ENCODE results near the gene GCN1. TPM values are rescaled to one million over a fixed set of nuclear protein-coding genes. Genes with fewer than 3 reads are reported as not detected.
"Not testable (repeated sequence)": the region's sequence is repeated elsewhere in the genome, so short reads cannot be mapped to it uniquely, and the experiment has no call there.

Gene GCN1
- polyA plus RNA-seq, 3 donors: 46.9 to 52.5 (median 50.7) TPM

DNA sequence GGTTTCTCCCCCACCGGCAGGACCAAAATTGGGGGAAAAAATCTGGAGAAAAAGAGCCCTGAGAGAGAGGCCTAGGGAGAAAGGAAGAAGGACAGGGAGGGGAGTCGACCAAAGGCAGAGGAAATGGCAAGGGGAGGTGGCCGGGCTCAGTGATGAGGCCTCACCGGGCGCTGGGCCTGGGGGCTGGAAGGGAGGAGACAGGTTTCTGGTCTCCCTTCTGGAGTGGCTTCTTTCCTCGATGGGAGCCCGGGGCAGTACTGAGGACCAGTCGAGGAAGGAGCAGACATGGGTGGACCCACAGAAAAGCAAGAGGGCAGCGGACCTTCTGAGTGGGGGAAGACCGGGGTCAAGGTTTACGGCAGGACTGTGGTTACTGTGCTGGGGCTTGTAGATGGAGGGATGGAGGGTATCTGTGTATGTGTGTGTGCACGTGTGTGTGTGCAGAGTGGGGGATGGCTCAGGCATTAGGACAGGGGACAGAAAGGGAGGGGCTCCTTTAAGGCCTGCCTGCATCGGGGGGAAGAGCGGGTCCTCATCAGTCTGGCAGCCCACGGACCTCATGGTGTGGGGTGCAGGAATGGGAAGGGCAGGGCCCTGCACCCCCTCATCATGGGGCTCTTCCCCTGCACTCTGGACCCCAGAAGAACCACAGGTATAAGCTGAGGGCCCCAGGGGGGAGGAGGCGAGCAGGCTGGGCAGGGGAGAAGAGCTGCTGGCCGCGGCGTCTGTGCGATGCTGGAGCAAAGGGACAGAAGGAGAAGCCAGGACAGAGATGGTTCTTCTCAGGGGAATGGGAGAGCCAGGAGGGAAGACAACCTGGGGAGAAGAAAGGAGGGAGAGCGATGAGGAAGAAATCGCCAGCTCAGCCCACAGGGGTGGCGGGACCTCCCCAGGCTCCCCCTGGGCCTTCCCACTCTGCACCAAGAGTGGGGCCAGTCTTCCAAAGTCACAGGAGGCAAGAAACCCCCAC is 21.5 kb upstream of the GCN1 start:
- no peak for DNase-seq (ENCODE audit: low read depth in 3 of 3, low spot score in 2 of 3)

DNA sequence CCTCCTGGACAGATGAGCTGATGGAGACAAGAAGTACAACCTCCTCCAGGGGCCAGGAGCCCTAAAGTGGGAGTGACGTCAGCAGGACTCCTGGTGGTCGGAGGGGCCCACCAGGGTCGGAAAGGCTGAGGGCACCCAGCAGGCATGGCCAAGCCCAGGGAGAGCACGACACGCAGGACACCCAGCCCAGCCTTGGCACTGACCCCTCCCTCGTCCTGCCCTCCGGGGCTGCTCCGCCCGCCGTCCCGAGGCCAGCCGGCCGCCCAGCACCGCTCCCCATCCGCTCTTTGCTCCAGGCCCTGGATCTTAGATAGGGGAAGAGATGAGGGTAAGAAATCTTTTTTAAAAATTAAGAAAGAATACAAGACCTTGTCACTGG is 20.8 kb upstream of the GCN1 start:
- no peak for DNase-seq (ENCODE audit: low read depth in 3 of 3, low spot score in 2 of 3)

DNA sequence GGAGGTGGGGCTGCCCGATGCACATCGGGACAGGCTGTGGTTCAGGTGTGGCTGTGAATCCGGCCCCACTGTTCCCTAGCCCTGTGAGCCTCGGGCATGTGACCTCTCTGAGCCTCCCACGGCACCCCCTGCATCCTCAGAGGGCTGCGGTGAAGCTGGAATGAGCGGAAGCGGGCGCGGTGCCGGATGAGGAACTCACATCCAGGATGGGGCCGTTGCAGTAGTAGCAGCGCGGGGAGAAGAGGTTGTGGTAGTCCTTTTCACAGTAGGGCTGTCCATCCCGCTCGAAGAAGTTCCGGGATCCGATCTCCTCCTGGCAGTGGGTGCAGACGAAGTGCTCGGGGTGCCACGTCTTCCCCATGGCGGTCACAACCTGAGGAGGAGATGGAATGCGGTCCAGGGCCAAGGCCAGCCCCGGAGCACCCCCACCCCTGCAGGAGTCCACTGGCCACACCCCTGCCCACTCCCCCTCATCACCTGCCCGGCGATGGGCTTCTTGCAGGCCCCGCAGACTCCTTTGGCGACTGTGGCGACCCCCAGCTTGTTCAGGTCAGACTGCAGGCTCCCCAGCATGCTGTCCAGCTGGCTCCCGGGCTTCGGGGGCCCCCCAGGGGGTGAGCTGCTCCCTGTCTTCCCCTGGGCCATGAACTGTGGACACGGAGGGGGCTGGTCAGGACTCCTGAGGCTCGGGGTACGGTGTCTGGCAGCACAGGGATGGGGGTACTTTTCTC is 20.3 kb upstream of the GCN1 start:
- DNase-seq (ENCODE audit: low read depth in 3 of 3, low spot score in 2 of 3): no peak

DNA sequence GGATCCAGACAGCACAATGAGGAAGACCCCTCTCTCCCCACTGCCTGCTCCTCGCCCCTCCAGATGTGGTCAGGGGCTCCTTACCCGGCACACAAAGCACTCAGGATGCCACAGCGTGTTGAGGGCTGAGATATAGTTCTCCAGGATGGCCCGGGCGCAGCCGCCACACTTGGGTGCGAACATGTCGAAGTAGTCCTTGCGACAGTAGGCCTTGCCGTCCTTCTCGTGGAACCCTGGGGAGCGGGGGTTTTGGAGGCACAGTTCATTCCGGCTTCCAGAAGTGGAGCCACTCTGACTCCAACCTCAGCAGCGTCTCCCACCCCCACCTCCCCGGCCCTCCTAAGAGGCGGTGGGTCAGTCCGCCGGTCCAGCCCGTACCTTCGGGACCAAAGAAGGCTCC is 19.2 kb upstream of the GCN1 start:
- DNase-seq (ENCODE audit: low read depth in 3 of 3, low spot score in 2 of 3): no peak

DNA sequence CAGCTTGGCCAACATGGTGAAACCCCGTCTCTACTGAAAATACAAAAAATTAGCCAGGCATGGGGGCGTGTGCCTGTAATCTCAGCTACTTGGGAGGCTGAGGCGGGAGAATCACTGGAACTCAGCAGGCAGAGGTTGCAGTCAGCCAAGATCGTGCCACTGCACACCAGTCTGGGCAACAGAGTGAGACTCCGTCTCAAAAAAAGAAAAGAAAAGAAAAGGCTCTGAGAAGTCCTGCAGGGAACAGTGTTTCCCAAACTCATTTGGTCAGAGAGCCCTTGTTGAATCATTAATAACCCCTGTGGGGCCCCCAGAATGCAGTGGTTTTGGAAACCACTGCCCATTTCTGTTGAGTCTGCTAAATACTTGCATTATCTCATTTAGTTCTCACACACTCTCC is 18.7 kb upstream of the GCN1 start:
- not testable (repeated sequence) for DNase-seq (ENCODE audit: low read depth in 3 of 3, low spot score in 2 of 3)

DNA sequence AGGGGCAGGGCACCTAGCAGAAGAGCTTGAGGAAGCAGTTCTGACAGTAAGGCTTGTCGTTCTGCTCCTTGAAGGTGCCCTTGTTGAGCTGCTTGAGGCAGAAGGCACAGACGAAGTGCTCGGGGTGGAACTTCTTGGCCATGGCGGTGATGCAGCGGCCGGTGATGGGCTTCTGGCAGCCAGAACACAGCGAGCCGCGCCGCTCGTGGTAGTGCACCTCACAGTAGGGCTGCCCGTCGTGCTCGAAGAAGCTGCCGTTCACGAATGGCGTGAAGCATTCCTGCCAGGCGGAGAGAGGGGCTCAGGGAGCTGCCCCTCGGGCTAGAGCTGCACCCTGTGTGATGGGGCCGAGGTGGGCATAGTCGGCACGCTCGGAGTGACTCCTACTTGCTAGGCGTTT is 17.8 kb upstream of the GCN1 start:
- DNase-seq (ENCODE audit: low read depth in 3 of 3, low spot score in 2 of 3): no peak

DNA sequence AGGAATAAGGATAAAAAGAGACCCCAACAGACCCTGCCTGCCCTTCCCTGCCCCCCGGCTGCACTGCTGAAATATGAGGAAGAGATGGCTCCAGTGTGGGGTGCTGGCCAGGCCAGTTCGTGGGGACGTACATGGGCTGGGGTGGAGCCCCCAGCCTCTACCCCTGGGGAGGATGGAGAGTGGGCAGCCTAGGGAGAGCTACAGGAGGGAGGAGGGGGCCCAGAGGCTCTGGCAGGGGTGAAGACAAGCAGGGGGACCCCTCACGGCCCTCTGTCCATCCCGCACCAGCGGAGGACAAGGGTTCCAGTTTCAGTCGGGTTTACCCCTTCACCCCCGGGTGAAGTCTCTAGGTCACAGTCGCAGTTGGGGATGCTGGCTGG is 17.4 kb upstream of the GCN1 start:
- no peak for DNase-seq (ENCODE audit: low read depth in 3 of 3, low spot score in 2 of 3)

DNA sequence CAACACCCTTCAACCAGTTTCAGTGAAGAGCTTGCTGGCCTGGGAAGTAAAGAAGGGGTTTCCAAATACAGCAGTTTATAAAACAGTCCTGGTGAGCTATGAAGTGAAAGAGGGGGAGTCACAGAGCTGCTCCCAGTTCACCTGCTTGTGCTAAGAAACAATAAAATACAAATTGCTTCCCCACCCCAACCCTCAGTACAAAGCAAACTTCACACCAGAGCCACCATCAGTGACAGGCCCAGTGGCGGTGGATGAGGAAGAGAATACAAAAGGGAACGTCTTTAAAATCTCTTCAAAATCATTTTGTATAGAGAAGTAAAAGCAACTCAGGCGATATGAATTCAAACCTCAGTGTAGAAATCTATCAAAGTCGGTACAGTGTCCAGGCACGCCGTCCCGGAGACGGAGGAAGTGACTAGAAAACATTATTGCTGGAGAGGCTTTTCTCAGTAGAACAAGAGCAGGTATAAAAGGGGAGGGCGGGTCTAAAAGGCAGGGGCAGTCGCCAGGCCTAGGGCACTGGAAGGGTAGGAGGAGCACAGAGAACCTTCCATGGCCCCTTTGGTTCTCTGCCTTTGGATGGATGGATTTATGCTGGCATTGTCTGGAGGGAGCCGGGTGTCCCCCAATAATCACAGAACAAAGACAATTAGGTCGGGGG is 16.9 kb upstream of the GCN1 start:
- no peak for DNase-seq (ENCODE audit: low read depth in 3 of 3, low spot score in 2 of 3)

DNA sequence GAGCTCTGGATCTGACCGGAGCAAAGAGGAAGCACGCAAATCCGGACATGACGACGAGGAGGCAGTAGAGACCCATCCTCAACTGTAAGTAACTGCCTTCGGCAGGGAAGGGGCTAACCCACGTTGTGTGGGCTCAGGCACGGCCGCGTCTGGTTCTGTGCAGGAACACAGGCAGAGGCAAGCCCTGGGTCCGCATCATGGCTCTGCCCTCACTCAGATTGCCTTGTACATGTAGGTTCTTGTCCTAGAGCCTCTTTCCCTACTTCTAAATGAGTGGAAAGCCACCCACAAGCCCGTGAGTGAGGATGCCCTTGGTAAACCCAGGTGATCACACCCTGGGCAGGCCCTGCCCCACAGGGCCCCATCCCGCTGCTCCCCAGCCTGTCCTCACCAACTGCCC is 15.3 kb upstream of the GCN1 start:
- DNase-seq (ENCODE audit: low read depth in 3 of 3, low spot score in 2 of 3): no peak

DNA sequence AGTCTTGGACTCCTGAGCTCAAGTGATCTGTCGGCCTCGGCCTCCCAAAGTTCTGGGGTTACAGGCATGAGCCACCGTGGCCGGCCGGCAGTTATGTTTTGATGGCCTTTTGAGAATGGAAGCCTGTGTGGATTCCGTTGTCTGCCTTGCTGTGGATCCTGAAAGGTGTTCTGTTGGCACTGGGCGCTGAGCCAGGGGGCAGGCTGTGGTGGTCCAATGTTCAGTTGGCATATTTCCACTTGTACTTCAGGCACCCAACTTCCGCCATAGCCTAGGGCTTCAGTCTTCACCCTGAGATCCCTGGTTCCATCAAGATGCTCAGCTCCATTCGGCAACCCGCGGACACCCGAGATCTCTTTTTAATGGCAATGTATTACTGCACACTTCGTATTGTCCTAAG is 12.7 kb upstream of the GCN1 start:
- DNase-seq (ENCODE audit: low read depth in 3 of 3, low spot score in 2 of 3): no peak

DNA sequence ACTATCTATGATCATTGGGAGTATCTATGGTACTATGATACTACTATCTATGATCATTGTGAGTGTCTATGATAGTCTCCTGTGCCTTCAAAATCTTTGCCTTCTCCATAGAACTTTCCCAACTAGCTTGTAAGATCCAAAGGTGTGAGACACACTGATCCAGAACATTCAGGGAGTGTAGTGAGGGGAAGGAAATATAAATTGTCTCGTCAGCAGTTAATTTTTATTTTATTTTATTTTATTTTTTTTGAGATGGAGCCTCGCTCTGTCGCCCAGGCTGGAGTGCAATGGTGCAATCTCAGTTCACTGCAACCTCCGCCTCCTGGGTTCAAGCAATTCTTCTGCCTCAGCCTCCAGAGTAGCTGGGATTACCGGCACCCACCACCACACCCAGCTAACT is 12.3 kb upstream of the GCN1 start:
- not testable (repeated sequence) for DNase-seq (ENCODE audit: low read depth in 3 of 3, low spot score in 2 of 3)

DNA sequence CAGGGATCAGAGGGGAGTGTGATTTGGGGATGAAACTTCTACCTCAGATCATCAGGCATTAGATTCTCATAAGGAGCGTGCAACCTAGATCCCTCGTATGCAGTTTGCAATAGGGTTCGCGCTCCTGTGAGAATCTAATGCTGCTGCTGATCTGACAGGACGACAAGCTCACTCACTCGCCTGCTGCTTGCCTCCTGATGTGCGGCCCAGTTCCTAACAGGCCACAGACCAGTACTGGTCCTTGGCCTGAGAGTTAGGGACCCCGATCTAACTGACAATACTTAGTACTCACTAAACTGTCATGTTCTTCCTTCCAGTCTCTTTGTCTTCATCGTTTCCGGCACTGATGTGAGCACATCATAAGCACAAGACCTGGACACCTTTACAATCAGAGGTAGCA is 11.7 kb upstream of the GCN1 start:
- no peak for DNase-seq (ENCODE audit: low read depth in 3 of 3, low spot score in 2 of 3)

DNA sequence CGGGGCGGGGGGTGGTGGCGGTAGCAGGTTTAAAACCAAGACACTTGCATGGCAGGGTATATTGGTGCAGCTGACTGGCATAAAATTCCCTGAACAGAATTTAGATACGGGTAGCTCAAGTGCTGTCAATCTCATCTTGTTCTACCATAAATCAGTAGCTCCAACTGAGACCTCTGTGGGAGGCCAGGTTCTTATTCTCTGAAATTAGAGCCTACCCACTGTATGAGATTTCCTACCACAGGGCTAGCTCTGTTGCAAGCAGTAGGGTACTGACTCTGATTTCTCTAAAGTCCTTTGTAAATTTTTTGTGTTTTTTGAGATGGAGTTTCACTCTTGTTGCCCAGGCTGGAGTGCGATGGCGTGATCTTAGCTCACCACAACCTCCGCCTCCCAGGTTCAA is 9.7 kb upstream of the GCN1 start:
- no peak for DNase-seq (ENCODE audit: low read depth in 3 of 3, low spot score in 2 of 3)

DNA sequence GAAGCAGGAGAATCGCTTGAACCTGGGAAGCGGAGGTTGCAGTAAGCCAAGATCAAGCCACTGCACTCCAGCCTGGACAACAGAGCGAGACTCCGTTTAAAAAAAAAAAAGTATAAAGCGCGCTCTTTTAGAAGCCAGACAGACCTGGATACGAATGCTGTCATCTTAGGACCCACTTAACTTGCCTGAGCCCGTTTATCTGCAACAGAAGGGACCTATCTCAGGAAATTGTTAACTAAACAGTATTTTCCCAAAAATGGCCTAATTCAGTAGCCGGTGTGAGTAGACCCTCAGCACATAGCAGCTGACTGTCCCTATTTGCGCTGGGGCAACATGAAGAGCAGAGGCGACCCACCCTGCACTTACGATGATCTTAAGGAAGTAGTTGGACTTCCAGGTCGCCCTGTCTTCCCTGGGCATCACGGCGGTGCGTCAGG is 5.9 kb upstream of the GCN1 start:
- no peak for DNase-seq (ENCODE audit: low read depth in 3 of 3, low spot score in 2 of 3)

DNA sequence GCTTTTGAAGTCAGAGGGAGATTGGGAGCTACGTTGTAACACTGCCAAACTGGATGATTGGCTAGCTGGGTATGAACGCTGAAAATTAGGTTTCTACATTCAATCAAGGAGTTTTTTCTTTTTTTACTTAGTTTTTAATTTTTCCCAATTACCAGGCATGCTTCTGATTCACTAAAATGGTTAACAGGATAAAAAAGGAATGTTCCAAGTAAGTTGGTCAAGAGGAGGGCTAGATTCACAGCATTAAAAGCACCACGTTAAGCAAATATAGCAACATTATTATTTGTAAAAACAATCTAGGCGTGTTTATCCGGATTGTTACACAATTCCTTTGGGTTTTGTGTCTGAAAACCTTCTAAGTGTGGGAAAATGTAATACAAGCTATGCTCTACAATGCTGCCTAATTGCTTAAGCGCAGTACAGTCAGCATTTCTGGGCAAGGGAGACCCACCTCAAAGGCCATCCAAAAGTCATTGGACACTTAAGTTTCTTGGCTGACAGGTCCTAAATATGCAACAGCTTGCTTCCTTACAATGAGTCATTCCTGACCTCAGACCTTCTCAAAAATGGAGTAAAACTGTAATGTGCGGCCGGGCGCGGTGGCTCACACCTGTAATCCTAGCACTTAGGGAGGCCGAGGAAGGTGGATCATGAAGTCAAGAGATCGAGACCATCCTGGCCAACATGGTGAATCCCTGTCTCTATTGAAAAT is 5.2 kb upstream of the GCN1 start:
- DNase-seq (ENCODE audit: low read depth in 3 of 3, low spot score in 2 of 3): no peak

DNA sequence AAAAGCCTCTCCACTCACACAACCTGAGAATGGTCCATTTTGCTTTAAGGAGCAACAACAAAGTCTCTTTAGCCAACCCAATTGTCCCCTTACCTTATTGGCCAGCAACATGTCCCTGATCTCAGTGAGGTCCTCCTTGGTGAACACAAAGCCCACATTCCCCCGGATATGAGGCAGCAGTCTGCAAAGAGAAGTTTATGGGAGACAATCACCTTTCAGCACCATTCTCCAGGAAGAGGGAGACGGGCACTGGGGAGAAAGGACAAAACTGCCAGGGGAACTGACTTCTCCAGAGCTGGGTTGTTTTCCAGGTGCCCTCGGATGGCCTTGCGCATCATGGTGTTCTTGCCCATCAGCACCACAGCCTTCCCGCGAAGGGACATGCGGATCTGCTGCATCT is 4.5 kb upstream of the GCN1 start:
- DNase-seq (ENCODE audit: low read depth in 3 of 3, low spot score in 2 of 3): no peak

DNA sequence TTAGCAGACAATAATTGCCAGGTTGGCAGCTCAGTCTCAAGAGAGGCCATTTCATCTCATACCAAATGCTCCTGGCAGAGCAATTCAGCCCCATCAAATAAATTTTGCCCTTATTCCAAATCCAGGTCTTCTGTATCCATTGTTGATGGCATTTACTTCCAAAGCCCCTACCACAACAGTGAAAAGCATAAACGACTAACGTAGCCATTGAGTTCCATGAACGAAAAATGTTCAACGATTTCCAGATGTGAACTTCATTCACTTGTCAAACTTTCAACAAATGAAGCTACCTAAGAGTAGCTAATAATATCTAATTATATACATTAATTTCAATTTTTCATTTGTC is 3.0 kb upstream of the GCN1 start:
- DNase-seq (ENCODE audit: low read depth in 3 of 3, low spot score in 2 of 3): no peak

DNA sequence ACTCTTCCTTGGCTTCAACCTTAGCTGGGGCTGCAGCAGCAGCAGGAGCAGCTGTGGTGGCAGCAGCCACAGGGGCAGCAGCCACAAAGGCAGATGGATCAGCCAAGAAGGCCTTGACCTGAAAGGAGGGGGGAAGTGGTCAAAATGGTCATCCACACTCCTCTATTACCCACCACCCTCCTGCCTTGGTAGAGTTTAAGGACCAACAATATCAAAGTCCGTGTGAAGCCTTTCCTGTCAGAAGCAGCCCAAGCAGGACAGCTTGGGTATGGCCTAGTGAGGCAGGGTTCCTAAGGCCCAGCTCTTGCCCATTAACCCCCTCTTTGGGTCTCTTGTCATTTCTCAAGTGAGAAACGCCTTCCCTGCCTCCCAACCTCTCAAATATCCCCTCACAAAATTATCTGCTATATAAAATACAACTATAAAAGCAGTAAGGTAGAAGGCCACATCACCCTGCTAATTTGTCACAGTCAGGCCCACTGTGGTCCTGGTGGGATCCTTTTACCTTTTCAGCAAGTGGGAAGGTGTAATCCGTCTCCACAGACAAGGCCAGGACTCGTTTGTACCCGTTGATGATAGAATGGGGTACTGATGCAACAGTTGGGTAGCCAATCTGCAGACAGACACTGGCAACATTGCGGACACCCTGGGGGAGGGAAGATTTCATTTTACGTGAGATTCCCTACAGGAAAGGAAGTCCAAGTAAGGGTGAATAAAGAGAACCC is 2.5 kb upstream of the GCN1 start:
- DNase-seq (ENCODE audit: low read depth in 3 of 3, low spot score in 2 of 3): not testable (repeated sequence)

DNA sequence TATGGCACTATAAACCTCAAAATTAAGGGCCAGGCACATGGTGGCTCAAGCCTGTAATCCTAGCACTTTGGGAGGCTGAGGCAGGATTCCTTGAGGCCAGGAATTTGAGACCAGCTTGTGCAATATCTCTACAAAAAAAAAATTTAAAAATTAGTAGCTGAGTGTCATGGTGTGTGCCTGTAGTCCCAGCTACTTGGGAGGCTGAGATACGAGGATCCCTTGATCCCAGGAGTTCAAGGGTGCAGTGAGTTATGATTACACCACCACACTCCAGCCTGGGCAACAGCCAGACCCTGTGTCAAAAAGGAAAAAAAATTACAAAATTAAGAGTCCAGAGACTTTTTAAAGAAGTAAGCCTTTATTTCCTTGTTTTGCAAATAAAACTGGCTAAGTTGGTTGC is 1.8 kb upstream of the GCN1 start:
- no peak for DNase-seq (ENCODE audit: low read depth in 3 of 3, low spot score in 2 of 3)

DNA sequence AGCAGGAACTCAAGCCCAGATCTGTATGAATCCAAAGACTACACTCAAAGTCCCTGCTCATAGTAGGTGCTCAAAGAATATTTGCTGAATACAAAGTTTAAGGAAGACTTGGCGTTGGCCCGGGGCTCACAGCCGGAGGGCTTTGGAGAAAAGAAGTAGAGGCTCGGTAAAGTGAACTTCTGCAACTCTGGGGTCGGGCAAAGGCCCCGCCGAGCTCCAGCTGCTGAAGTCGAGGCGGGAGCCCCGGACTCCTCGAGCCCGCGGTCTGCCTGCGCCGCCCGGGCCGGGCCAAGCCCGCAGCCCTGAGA is 335 bp downstream of the GCN1 start:
- DNase-seq (ENCODE audit: low read depth in 3 of 3, low spot score in 2 of 3): no peak

DNA sequence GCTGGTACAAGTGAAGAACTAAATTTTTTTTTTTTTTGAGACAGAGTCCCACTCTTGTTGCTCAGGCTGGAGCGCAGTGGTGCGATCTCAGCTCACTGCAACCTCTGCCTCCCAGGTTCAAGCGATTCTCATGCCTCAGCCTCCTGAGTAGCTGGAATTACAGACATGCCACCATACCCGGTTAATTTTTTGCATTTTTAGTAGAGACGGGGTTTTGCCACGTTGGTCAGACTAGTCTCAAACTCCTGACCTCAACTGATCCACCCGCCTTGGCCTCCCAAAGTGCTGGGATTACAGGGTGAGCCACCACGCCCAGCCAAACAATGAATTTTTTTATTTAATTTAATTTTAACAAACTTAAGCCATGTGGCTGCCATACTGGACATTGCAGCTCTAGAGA is 1.2 kb downstream of the GCN1 start:
- DNase-seq (ENCODE audit: low read depth in 3 of 3, low spot score in 2 of 3): not testable (repeated sequence)
